NOMO-1 treated with dmso at 0.1 percent for 144 hours (cell line): ENCODE results near the gene B4GALT3.
"Not testable (repeated sequence)": the region's sequence is repeated elsewhere in the genome, so short reads cannot be mapped to it uniquely, and the experiment has no call there.

Source experiments
- DNase-seq: peaks from one replicate; lab custom pipeline; 2025; ENCODE audit not compliant: unreplicated experiment; lab: John Stamatoyannopoulos, UW

The B4GALT3 gene

DNA sequence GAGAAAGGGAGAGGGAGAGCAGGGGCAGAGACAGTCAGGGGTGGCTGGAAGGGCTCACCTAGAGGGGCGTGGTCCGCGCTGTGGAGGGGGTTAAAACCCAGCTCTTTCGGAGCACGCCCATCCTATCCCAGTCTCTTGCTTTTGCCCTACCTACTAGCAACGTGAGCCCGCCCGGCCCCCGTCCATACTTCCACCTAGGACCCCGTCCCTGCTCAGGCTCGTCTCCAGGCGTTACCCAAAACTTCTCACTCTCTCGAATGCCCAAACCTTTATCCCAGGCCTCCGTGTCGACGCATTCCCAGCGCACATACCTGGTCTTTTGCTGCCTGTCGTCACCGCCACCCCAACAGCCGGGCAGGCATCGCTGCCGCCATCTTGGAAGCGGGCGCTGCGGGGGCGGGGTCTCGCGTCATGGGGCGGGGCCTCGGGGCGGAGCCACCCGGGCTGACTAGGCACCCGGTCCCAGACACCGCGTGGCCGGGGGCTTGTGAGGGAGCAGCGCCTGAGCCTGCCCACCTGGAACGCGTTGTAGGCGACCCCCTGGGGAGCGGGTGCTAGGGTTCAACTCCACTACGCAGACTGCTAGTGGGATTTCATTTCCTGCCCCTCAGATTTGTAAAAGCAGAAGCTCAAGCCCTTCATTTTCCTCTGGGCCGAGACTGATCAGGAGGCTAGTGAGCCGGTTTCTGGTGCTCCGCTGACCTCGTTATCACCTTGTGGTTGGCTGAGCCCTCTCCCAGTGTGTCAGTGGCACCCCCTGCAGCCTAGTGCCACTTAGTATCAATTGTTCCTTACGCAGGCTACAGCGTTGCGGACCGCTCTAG is at the start of gene B4GALT3:
TSS of gene B4GALT3 (minus strand) at position 396 of the 824 bp plus-strand sequence. CDS start 1,447 bp downstream, outside the sequence.
- peak; percentile 58 for DNase-seq

DNA sequence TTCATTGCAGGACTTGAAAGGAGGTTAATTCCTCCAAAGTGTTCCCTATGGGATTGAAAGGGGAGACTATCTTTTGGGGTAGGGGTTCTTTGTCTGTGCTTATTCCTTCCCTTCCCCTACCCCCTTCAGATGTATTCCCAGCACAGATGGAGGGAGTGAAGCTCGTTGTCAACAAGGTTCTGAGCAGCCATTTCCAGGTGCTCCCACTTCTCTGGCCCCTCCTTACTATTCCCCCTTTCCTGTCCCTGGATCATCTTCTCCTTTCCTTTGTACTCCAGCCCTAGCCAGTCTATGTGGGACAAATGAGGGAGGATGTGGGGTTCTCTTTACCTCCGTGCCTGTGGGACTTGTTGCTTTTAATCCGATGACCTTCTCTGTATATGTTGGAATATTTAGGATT is 49.5 kb upstream of the B4GALT3 start:
- no peak for DNase-seq

DNA sequence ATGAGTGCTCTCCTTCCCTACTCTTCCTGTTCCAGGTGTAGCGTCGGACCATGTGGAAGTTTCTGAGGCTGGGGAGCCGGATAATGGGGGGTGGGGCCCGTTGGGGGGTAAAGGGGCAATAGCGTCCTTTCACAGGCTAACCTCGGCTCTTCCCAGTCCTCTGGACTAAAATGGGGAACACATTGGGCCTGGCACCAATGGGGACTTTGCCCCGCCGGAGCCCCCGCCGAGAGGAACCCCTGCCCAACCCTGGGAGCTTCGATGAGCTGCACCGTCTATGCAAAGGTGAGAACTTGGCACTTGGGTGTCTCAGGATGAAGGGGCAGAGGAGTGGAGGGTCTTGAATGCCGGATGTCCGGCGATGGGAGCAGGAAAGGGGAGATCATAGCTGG is 49.0 kb upstream of the B4GALT3 start:
- DNase-seq: no peak

DNA sequence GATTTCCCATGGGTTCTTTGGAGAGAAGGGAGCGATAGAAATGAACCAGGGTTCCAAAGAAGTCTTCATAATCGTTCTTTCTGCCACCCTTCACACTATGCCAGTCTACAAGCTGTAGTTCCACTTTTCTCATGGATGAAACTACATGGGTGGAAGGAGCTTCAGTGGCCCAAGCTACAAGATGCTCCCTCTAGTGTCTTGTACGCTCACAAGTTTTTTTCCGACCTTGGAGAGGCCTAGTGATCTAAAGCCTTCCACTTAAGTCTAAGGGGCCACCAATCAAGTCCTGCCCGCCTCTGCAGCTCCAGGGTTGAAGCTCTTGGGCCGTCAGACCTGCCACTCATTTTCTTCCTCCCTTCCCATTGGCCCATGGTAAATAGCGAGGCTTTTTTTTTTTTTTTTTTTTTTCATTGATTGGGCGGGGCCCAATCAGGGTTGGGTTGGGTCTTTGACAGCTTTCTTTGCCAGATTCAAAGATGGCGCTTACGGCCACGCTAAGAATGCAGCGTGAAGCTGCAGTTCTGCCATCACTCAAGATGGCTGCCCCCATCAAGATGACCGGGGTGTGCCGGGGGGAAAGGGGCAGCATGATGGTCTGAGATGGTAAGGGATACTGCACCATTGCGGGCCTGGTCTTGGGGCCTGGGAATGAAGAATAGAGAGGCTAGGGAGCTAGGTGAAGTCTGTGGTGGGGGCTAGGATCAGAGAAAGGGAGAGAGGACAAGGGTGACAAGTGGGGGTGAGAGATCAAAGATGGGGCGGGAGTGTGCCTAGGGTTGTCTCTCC is 48.4 kb upstream of the B4GALT3 start, which contains the start of gene TOMM40L:
TSS of gene TOMM40L (plus strand) at position 527 of the 786 bp plus-strand sequence. CDS start 430 bp downstream, outside the sequence.
- DNase-seq: peak; percentile 99

DNA sequence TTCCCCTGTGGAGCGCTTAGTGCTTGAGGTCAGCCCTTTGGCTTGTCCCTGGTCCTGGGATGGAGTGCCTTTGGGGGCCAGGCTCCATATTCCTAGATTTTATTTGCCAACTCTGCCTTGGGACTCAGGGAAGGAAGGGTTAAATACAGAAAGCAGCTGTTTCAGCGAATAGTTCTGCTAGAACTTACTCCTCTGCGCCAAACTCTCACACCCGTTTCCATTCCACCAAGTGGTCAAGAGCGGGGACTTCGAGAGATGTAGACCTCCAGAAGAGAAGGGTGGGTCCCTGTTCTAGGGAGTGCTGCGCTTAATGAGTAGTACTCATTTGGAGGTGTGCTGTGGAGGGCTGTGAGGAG is 47.8 kb upstream of the B4GALT3 start:
- DNase-seq: no peak

DNA sequence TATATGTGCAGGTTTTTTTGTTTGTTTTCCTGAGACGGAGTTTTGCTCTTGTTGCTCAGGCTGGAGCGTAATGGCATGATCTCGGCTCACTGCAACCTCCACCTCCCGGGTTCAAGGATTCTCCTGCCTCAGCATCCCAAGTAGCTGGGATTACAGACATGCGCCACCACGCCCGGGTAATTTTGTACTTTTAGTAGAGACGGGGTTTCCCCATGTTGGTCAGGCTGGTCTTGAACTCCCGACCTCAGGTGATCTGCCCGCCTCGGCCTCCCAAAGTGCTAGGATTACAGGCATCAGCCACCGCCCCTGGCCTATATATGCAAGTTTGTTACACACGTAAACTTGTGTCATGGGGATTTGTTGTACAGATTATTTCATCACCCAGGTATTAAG is 47.4 kb upstream of the B4GALT3 start:
- not testable (repeated sequence) for DNase-seq

DNA sequence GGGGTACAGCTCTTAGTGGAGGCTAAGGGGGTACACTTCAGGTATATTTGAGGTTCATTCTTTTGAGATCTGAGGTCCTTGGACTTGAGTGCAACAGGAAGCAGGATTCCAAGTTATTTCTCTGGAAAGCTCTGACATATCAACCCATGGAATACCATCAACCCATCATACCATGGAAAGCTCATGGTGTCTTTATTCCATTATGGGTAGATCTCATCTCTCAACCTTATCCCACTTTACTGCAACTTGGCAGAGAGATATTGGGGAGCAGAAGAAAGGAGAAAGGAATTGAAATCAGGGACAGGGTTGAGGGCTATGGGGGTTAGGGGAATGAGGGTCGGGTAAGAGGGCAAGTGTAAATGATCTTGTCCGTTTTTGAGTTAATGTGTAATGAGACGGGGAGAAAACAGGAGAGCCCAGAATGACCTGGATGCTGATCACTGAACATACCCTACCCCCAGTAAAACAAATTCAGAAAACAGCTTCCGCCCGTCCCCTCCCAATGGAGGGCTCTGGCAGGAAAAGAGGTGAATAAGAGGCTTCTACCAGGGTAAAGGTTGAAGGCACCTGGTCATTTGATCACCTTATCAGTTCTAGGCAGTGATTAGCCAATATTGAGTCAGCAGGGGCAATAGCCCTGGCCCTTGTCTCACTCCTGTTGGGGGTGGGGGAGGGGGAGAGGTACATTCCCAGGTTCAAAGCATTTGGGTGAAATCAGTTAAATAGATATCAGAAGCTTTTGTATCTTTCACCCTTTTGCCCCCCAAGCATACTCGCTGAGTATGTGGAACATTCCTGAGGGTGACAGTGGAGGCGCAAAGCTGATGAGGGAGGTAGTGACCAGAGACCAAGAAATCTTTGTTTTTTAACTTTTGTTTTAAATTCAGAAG is 46.7 kb upstream of the B4GALT3 start:
- DNase-seq: no peak

DNA sequence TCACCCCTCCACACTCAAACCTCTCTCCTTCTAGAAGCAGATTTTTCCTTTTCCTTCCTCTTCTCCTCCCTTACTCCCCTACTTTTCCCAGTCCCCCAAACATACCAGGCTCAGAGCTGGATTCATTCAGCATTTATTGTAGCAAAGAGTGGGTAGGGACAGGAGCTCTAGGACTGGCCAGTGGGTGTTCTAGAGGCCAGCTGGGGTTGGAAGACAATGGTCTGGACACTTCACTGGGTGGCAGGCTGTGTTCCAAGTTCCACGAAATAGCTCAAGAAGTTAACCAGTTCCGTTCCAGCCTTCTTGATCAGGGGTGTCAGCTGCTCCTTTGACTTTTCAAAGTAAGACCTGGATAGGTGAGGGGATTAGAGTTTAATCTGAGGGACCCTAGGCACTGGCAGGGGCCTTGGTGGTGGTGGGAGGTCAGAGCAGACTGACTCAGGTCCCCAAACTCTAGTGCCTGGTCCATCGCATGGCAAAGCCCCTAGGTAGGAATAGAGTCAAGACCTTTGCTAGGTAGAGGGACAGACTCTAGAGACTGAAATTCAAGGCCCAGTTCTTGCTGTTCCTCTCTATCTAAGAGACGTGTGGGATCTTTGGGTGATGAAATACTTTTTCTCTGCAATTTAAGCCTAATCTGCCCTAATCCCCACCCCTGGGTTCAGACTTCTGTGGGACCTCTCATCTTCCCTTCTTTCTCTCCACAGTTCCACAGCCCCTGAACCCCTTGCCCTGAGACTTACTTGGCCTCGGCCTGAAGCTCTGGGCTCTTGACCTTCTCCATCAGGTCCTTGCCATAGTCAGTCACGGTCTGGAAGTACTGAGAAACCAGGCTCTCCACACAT is 45.1 kb upstream of the B4GALT3 start:
- no peak for DNase-seq

DNA sequence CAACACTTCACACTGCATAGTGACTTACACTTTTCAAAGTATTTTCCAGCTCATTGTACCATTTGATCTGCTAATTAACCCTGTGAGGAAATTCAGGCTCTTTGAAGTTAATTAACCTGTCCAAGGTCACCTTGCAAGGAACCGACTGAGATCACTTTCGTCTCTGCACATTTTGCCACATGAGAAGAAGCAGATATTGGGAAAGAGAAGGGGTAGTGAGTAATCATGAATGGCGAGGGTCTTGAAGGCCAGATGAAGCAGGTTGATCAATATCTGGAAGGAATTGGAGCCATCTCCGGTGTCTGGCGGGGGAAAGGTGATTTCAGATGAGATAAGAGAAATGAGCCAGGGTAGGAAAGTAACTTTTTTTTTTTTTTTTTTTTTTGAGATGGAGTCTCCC is 42.7 kb upstream of the B4GALT3 start:
- no peak for DNase-seq

DNA sequence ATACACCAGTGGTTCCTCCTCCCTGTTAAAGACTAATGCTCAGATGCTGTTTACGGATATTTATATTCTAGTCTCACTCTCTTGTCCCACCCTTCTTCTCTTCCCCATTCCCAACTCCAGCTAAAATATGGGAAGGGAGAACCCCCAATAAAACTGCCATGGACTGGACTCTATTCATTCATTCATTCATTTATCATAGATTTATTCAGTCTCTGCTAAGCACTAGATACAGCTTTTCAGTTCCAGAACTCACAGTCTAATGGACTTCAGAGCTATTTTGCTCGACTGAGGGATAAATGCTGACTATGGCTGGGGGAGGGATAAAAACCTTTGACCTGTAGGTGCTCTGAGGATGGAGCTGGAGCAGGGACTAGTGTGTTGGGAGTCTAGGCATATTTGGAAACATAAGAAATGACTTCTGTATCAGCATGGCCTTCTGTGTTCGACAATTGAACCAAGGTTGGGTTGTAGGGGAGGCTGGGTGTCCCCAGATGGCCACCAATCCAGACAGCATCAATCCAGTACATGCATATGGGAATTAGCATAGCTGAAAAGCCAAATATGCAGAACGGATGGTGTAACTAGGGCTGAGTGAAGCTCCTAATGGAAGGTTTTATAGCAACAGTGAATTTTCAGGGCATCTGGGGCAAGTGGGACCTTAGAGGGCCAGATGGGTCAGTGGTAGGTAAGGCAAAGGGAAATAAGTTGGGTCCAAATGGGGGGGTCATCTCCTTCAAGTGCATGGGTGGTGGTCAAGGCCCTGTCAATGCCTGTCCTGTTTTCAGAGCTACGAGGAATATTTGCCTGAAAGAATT is 42.0 kb upstream of the B4GALT3 start:
- no peak for DNase-seq

DNA sequence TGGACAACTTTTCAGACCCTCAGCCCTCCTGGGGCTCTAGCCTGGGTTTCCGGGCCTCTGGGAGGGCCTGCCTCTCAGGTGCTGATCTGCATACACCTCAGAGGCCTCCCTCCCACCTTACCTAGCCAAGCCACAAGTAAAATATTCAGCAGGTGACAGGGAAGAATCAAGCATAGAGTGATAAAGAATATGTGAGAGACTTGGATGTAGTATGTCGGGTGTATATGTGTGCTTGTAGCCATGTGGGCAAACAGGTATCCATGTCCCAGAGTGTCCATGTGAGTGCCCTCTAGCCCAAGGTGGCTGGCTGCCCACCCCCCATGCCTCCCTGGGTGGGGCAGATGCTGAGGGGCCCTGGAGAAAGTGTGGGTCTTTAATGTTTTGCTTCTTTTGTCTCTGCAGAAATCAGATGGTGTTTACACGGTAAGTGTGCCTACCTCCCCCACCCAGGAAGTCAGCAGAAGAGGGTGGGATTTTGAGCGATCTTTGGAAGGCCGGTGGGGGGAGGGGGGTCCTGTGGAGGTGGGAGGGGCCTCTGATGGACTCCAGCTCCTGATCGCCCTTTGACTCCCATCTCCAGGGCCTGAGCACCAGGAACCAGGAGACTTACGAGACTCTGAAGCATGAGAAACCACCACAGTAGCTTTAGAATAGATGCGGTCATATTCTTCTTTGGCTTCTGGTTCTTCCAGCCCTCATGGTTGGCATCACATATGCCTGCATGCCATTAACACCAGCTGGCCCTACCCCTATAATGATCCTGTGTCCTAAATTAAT is 41.2 kb upstream of the B4GALT3 start:
- no peak for DNase-seq

DNA sequence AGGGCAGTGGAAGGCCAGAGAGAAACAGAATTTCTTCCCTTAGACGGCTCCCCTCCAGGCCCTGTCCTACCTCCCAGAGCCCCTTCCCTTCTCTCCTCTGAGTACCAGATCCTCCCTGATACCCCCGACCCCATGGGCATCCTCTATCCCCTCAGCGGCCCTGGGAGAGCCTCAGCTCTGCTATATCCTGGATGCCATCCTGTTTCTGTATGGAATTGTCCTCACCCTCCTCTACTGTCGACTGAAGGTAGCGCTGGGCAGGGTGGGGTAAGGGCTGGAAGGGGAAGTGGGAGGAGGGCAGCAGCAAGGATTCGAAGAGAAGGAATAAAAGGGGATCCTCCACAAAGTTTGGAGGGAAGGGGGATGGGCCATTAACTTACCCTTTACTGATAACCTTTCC is 40.5 kb upstream of the B4GALT3 start:
- DNase-seq: no peak

DNA sequence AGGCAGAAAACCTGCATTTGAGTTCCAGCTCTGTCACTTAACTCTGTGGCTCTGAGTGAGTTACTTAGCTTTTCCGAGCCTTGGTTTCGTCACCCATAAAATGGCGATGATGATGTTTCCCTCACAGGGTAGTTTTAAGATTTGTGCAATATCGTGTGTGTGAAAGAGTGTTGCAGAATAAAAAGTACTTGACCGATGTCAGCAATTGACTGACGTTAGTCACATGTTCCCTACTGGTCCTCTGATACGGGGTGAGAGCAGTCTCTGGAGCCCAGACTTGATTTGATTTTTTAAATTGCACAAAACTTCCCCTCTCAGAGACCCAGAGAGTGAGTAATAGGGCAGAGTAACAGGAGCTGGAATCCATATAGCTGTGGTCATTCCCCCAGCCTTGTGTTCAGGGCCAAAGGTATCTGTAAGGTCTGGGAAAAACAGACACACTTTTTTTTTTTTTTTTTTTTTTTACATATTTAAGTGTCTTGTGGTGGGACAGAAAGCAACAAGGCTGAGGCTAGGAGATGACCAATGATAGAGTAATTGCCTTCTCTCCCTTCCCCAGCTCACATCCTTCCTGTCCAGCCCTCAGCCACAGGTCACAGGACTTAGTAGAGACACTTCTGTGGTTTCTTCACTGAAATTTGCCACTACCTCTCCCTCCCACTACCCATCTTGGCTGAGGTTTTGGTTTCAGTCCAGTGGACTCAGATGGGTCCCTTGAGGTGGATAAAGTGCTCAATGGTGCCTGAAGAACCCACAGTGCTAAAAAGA is 39.8 kb upstream of the B4GALT3 start:
- peak; percentile 84 for DNase-seq

DNA sequence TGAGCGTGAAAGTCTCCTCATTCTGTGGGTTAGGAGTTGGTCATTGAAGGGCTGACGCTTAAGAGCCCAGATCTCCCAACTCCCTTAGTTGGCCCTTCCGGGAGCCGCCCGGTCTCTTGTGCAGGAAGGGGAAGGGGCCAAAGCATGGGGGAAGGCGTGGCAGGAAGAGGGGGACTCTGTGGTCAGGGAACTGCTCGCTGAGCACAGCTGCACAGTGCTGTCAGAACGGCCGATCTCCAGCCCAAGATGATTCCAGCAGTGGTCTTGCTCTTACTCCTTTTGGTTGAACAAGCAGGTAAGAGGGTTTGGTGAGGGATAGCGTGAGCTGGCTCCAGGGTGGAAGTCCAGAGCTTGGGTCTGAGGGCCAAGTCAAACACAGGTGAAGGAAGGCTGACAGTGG is 37.8 kb upstream of the B4GALT3 start, which contains the start of gene FCER1G:
TSS of gene FCER1G (plus strand) at position 220 of the 400 bp plus-strand sequence. CDS start at position 247, 27 bp downstream.
- DNase-seq: peak; percentile 65

DNA sequence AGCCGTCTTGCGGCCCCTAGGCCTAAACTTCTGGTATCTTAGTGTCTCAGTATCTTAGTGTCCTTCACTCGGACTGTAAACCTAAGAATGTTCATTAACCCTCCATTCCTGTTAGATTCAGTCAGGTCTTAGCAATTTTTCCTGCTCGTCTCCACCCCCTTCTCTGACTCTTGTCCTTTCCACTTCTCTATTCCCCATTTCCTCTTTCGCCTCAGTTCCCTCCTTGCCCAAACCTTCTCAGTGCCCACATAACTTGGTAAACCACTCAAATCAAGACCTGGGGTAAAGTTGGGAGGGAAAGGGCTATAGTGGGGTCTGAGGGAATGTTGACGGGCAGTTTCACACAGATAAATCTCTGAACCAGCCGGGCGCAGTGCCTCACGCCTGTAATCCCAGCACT is 37.1 kb upstream of the B4GALT3 start:
- DNase-seq: peak; percentile 59

DNA sequence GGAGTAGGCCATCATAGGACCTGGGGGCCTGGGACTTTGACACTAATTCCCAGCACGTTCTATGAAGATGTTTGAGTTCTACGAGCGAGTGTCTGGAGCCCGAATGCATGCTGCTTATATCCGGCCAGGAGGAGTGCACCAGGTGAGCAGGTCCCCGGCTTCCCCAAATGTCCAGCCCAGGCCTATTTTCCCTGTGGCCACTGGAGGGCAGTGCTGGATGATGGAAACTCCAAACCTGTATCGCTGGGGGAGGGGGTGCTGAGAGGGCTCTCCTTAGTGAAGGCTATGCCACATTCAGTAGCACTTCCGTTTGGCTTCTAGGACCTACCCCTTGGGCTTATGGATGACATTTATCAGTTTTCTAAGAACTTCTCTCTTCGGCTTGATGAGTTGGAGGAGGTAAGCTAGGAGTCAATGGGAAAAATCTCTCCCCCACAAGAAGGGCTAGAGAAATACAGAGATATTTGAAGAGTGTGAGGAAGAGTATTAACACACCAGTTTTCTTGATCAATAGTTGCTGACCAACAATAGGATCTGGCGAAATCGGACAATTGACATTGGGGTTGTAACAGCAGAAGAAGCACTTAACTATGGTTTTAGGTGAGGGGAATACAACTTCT is 32.6 kb upstream of the B4GALT3 start:
- peak; percentile 48 for DNase-seq

DNA sequence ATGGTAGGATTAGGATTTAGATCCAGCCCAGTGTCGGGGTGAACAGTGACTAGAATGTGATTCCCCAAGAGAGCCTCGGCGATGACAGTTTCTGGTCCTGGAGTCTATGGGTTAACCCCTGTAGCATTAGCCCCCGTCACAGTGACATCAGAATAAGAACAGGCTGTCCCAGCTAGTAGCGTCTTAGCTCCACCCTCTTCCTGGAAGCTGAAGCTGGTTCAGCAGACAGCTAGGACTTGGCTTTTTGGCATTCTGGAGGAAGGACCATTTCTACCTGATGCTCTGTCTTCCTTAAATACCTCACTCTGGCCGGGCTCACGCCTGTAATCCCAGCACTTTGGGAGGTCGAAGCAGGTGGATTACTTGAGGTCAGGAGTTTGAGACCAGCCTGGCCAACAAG is 29.9 kb upstream of the B4GALT3 start:
- DNase-seq: no peak
